ENCODE results near the gene FAAH2.

DNA sequence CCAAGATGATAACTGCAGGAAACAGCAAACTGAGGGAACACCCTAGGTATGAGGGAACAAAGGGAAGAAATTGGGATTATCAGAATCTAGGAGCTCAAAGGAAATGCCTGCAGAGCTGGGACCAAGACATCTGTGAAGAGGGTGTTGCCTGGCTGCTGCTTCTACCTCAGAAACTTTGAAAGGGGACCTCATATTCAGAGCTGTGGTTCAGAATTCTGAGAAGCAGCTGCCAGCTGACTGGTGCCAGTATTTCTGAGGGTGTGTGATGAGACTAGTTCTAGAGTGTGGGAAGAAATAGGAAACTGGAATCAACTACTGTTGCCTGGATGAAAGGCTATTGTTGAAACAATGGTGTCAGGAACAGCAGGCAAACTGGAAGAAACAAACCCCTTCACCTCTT lies 8.5 kb downstream of the FAAH2 start:
- no peak for TF ChIP-seq POLR2AphosphoS5 (IDR thresholded peaks at IDR 0.05)
- TF ChIP-seq POLR2A (IDR thresholded peaks at IDR 0.05) = no peak
- TF ChIP-seq, protein P1, sequence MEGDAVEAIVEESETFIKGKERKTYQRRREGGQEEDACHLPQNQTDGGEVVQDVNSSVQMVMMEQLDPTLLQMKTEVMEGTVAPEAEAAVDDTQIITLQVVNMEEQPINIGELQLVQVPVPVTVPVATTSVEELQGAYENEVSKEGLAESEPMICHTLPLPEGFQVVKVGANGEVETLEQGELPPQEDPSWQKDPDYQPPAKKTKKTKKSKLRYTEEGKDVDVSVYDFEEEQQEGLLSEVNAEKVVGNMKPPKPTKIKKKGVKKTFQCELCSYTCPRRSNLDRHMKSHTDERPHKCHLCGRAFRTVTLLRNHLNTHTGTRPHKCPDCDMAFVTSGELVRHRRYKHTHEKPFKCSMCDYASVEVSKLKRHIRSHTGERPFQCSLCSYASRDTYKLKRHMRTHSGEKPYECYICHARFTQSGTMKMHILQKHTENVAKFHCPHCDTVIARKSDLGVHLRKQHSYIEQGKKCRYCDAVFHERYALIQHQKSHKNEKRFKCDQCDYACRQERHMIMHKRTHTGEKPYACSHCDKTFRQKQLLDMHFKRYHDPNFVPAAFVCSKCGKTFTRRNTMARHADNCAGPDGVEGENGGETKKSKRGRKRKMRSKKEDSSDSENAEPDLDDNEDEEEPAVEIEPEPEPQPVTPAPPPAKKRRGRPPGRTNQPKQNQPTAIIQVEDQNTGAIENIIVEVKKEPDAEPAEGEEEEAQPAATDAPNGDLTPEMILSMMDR (IDR thresholded peaks at IDR 0.05) = no peak
- TF ChIP-seq EP300 (IDR thresholded peaks at IDR 0.05) = no peak
